ENCODE measurements around the gene SAP30BP. TPM values are rescaled to one million over a fixed set of nuclear protein-coding genes. Genes with fewer than 3 reads are reported as not detected.

Gene SAP30BP
- 71.9 and 72.0 TPM in 2 replicates for total RNA-seq

GRCh38 chr17:75666959-75667790 lies at the start of gene SAP30BP, which contains the start of gene RECQL5:
Gene SAP30BP, plus strand, starts transcription at chr17:75667338. Its CDS starts 35 bp downstream, at chr17:75667373.
Gene RECQL5, minus strand, starts transcription at chr17:75667154. Its CDS starts 597 bp downstream, at chr17:75666557.

GRCh38 chr17:75632863-75633485 lies 34.2 kb upstream of the SAP30BP start, which contains the start of gene SMIM5:
Gene SMIM5, plus strand, starts transcription at chr17:75633434. Its CDS starts 6,768 bp downstream, at chr17:75640202.

GRCh38 chr17:75720656-75721462 lies 53.7 kb downstream of the SAP30BP start, which contains the start of gene ITGB4:
Gene ITGB4, plus strand, starts transcription at chr17:75721459. Its CDS starts 3,245 bp downstream, at chr17:75724704.

Other genes with a start within 250 kb of the SAP30BP start
- 35.6 and 48.6 TPM in 2 replicates for gene TMEM94, start 210.7 kb upstream of the SAP30BP start, total RNA-seq
- 24.2 and 32.8 TPM in 2 replicates for gene CASKIN2, start 151.8 kb upstream of the SAP30BP start, total RNA-seq
- gene TSEN54, start 150.8 kb upstream of the SAP30BP start, total RNA-seq: 23.2 and 25.4 TPM in 2 replicates
- 3.9 and 5.2 TPM in 2 replicates for gene LLGL2, start 141.6 kb upstream of the SAP30BP start, total RNA-seq
- gene MYO15B, start 79.5 kb upstream of the SAP30BP start, total RNA-seq: 1.7 and 5.1 TPM in 2 replicates
- not detected in 2 replicates for gene SMIM5, start 33.9 kb upstream of the SAP30BP start, total RNA-seq
- 9.9 and 11.3 TPM in 2 replicates for gene RECQL5, start 184 bp upstream of the SAP30BP start, total RNA-seq
- gene ITGB4, start 54.1 kb downstream of the SAP30BP start, total RNA-seq: 2.5 and 4.6 TPM in 2 replicates
- 48.8 and 52.0 TPM in 2 replicates for gene GALK1, start 97.9 kb downstream of the SAP30BP start, total RNA-seq
- gene UNK, start 117.5 kb downstream of the SAP30BP start, total RNA-seq: 15.8 and 24.3 TPM in 2 replicates
- 1.2 and 1.8 TPM in 2 replicates for gene UNC13D, start 177.1 kb downstream of the SAP30BP start, total RNA-seq
- 59.4 and 61.8 TPM in 2 replicates for gene WBP2, start 188.0 kb downstream of the SAP30BP start, total RNA-seq
- 62.8 and 64.3 TPM in 2 replicates for gene TRIM47, start 211.2 kb downstream of the SAP30BP start, total RNA-seq
- 30.6 and 32.7 TPM in 2 replicates for gene TRIM65, start 229.6 kb downstream of the SAP30BP start, total RNA-seq
- gene MRPL38, start 237.5 kb downstream of the SAP30BP start, total RNA-seq: 31.1 and 31.8 TPM in 2 replicates

Measured in mammary microvascular endothelial cell (primary cell).